ENCODE measurements around the gene SEPTIN14.
"Not testable (repeated sequence)": the region's sequence is repeated elsewhere in the genome, so short reads cannot be mapped to it uniquely, and the experiment has no call there.

DNA sequence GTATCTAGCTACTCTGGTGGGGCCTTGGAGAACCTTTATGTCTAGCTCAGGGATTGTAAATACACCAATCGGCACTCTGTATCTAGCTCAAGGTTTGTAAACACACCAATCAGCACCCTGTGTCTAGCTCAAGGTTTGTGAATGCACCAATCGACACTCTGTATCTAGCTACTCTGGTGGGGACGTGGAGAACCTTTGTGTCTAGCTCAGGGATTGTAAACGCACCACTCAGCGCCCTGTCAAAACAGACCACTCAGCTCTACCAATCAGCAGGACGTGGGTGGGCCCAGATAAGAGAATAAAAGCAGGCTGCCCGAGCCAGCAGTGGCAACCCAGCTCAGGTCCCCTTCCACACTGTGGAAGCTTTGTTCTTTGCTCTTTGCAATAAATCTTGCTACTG, 6.4 kb upstream of the SEPTIN14 start:
- TF ChIP-seq, protein P1, sequence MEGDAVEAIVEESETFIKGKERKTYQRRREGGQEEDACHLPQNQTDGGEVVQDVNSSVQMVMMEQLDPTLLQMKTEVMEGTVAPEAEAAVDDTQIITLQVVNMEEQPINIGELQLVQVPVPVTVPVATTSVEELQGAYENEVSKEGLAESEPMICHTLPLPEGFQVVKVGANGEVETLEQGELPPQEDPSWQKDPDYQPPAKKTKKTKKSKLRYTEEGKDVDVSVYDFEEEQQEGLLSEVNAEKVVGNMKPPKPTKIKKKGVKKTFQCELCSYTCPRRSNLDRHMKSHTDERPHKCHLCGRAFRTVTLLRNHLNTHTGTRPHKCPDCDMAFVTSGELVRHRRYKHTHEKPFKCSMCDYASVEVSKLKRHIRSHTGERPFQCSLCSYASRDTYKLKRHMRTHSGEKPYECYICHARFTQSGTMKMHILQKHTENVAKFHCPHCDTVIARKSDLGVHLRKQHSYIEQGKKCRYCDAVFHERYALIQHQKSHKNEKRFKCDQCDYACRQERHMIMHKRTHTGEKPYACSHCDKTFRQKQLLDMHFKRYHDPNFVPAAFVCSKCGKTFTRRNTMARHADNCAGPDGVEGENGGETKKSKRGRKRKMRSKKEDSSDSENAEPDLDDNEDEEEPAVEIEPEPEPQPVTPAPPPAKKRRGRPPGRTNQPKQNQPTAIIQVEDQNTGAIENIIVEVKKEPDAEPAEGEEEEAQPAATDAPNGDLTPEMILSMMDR (conservative IDR thresholded peaks at IDR 0.05; ENCODE audit: low read depth, low read length) = not testable (repeated sequence)
- TF ChIP-seq RAD21 (IDR thresholded peaks at IDR 0.05; ENCODE audit: low read length); POLR2A (IDR thresholded peaks at IDR 0.05; ENCODE audit: low read depth, low read length); MXI1 (IDR thresholded peaks at IDR 0.05; ENCODE audit: borderline replicate concordance, low read depth, low read length); CEBPB (IDR thresholded peaks at IDR 0.05; ENCODE audit: low read depth, low read length); MAZ (IDR thresholded peaks at IDR 0.05; ENCODE audit: borderline replicate concordance, low read depth, low read length); RFX5 (IDR thresholded peaks at IDR 0.05; ENCODE audit: low read depth, low read length); FOS (IDR thresholded peaks at IDR 0.05; ENCODE audit: low read depth, low read length); CHD1 (IDR thresholded peaks at IDR 0.05; ENCODE audit: low read depth, low read length); SMC3 (IDR thresholded peaks at IDR 0.05; ENCODE audit: low read depth, low read length); BHLHE40 (IDR thresholded peaks at IDR 0.05; ENCODE audit: low read depth, low read length); RCOR1 (IDR thresholded peaks at IDR 0.05; ENCODE audit: insufficient replicate concordance, low read length): not testable (repeated sequence)
- TF ChIP-seq, protein P2, sequence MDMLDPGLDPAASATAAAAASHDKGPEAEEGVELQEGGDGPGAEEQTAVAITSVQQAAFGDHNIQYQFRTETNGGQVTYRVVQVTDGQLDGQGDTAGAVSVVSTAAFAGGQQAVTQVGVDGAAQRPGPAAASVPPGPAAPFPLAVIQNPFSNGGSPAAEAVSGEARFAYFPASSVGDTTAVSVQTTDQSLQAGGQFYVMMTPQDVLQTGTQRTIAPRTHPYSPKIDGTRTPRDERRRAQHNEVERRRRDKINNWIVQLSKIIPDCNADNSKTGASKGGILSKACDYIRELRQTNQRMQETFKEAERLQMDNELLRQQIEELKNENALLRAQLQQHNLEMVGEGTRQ (IDR thresholded peaks at IDR 0.05; ENCODE audit: low read depth, low read length) = not testable (repeated sequence)
